SK-N-SH (cell line): ENCODE results near the gene DTX2.
"Not testable (repeated sequence)": the region's sequence is repeated elsewhere in the genome, so short reads cannot be mapped to it uniquely, and the experiment has no call there.

ENCODE experiments used
- CTCF ChIP-seq: fragments of 200-600 bp; sonication (generic); IDR thresholded peaks from 2 replicates; pipeline ENCODE4 v1.6.1; 2017; ENCODE audit warnings: antibody characterized with exemption, mild to moderate bottlenecking, moderate library complexity
- GATA2 ChIP-seq: sonication (generic); formaldehyde crosslinking; IDR thresholded peaks from 2 replicates; pipeline ENCODE4 v1.5.0; 2020; ENCODE audit warnings: mild to moderate bottlenecking, missing genetic modification reagents
- JUND ChIP-seq: IDR thresholded peaks from 2 replicates; pipeline ENCODE4 v1.4.0; 2012
- RAD21 ChIP-seq: IDR thresholded peaks from 2 replicates; pipeline ENCODE4 v1.6.1; 2012; ENCODE audit warnings: mild to moderate bottlenecking, low read length
- REST ChIP-seq: IDR thresholded peaks from 2 replicates; pipeline ENCODE4 v1.6.1; 2012; ENCODE audit warnings: mild to moderate bottlenecking, low read depth, low read length, moderate library complexity
- RFX5 ChIP-seq: IDR thresholded peaks from 2 replicates; pipeline ENCODE4 v1.6.1; 2012; ENCODE audit warnings: mild to moderate bottlenecking, improper control_type of control experiment, low read length
- SMC3 ChIP-seq: IDR thresholded peaks from 2 replicates; pipeline ENCODE4 v1.6.1; 2012; ENCODE audit warnings: low read depth, low read length, improper control_type of control experiment
- YY1 ChIP-seq: IDR thresholded peaks from 2 replicates; pipeline ENCODE4 v1.4.0; 2012; ENCODE audit warnings: low read depth, mild to moderate bottlenecking
- TF ChIP-seq, protein P1 (sequence below): fragments of 150-350 bp; IDR thresholded peaks from 2 replicates; pipeline ENCODE4 v1.6.1; 2017; ENCODE audit warnings: antibody characterized with exemption, low read length, low read depth, borderline replicate concordance
- TF ChIP-seq, protein P2 (sequence below): IDR thresholded peaks from 2 replicates; pipeline ENCODE4 v1.4.0; 2012; ENCODE audit warnings: low read depth

DNA sequence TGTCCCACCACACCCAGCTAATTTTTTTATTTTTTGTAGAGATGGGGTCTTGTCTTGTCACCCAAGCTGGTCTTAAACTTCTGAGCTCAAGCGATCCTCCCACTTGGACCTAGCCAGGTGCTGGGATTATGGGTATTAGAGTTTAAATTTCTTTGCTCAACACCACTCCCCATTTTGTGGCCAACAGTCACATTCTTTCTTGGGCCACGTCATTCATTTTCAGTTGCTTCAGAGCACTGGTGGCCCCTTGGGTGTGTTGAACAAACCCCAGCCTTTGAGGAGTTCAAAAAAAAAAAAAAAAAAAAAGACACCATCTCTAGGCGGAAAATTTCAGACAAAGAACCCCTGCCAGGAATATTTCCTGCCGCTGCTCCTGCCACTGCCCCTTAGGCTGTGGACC, 4.5 kb upstream of the DTX2 start:
- not testable (repeated sequence) for TF ChIP-seq GATA2 (CRISPR knock-in tag); JUND; YY1; CTCF; SMC3; RFX5; RAD21; REST
- TF ChIP-seq, protein P1, sequence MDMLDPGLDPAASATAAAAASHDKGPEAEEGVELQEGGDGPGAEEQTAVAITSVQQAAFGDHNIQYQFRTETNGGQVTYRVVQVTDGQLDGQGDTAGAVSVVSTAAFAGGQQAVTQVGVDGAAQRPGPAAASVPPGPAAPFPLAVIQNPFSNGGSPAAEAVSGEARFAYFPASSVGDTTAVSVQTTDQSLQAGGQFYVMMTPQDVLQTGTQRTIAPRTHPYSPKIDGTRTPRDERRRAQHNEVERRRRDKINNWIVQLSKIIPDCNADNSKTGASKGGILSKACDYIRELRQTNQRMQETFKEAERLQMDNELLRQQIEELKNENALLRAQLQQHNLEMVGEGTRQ = not testable (repeated sequence)
- TF ChIP-seq, protein P2, sequence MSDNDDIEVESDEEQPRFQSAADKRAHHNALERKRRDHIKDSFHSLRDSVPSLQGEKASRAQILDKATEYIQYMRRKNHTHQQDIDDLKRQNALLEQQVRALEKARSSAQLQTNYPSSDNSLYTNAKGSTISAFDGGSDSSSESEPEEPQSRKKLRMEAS = not testable (repeated sequence)
